GM10266 (cell line): ENCODE results near the gene CAB39L.

Experiments used
- DNase-seq: peaks from one replicate; pipeline ENCODE4 v3.0.0; 2012; ENCODE audit errors: extremely low spot score
- CTCF ChIP-seq: IDR thresholded peaks from 2 replicates; pipeline ENCODE4 v1.5.1; 2012; ENCODE audit warnings: mild to moderate bottlenecking, low read depth; ENCODE audit not compliant: control insufficient read depth, insufficient read depth; ENCODE audit errors: missing control alignments

Gene CAB39L

GRCh38 chr13:49443704-49444523, at the start of gene CAB39L, which contains the start of gene SETDB2:
CAB39L (minus strand) TSS chr13:49444064; CDS start chr13:49382910, 61,154 bp downstream.
SETDB2 (plus strand) TSS chr13:49444274; CDS start chr13:49451894, 7,620 bp downstream.
- peak; percentile 37 for TF ChIP-seq CTCF

GRCh38 chr13:49488563-49488962, 44.7 kb upstream of the CAB39L start:
- no peak for TF ChIP-seq CTCF
- DNase-seq, result no peak

More at GRCh38 chr13:49443704-49444523, at the start of gene CAB39L, which contains the start of gene SETDB2:
- peak; percentile 89 for DNase-seq

GRCh38 chr13:49481788-49482187, 37.9 kb upstream of the CAB39L start:
- TF ChIP-seq CTCF, result no peak

DNA sequence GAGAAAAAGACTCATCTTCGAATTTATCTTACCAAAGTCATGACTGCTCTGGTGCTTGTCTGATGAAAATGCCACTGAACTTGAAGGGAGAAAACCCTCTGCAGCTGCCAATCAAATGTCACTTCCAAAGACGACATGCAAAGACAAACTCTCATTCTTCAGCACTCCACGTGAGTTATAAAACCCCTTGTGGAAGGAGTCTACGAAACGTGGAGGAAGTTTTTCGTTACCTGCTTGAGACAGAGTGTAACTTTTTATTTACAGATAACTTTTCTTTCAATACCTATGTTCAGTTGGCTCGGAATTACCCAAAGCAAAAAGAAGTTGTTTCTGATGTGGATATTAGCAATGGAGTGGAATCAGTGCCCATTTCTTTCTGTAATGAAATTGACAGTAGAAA, 32.7 kb upstream of the CAB39L start:
- no peak for DNase-seq
- TF ChIP-seq CTCF, result no peak

More at GRCh38 chr13:49481788-49482187, 37.9 kb upstream of the CAB39L start:
- no peak for DNase-seq

GRCh38 chr13:49472186-49472585, 28.3 kb upstream of the CAB39L start:
- DNase-seq, result no peak
- no peak for TF ChIP-seq CTCF

GRCh38 chr13:49466292-49466838, 22.5 kb upstream of the CAB39L start:
- TF ChIP-seq CTCF, result no peak
- no peak for DNase-seq

DNA sequence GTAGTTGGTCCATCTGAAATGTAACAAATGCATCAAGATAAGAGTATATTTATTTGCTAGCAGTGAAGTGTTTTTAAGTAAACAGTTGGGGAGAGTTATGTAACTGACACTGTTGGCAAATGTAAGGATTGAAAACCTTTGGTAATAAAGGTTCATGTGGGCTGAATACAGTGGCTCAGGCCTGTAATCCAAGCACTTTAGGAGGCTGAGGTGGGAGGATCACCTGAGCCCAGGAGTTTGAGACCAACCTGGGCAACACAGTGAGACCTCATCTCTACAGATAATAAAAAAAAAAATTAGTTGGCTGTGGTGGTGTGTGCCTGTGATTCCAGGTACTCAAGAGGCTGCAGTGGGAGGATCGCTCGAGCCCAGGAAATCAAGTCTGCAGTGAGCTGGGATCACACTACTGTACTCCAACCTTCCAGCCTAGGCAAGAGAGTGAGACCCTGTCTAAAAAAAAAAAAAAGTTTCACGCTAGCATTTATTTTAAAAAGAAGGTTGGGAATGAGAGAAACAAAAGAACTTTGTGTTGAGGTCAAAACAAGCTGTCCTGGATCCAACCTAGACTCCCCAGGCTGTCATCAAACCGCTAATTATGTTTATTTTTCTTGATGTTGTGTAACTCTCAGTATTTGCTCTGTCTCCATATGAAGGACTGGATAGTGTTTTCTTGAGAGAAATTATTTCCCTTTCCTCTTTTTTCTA, 20.9 kb upstream of the CAB39L start:
- DNase-seq, result no peak
- TF ChIP-seq CTCF, result no peak
